ELR (cell line): ENCODE measurements around the gene CDK1.

Experiments used
- DNase-seq: peaks from one replicate; pipeline ENCODE4 v3.0.0-alpha.2; 2015; ENCODE audit warnings: low read depth

The CDK1 gene

DNA sequence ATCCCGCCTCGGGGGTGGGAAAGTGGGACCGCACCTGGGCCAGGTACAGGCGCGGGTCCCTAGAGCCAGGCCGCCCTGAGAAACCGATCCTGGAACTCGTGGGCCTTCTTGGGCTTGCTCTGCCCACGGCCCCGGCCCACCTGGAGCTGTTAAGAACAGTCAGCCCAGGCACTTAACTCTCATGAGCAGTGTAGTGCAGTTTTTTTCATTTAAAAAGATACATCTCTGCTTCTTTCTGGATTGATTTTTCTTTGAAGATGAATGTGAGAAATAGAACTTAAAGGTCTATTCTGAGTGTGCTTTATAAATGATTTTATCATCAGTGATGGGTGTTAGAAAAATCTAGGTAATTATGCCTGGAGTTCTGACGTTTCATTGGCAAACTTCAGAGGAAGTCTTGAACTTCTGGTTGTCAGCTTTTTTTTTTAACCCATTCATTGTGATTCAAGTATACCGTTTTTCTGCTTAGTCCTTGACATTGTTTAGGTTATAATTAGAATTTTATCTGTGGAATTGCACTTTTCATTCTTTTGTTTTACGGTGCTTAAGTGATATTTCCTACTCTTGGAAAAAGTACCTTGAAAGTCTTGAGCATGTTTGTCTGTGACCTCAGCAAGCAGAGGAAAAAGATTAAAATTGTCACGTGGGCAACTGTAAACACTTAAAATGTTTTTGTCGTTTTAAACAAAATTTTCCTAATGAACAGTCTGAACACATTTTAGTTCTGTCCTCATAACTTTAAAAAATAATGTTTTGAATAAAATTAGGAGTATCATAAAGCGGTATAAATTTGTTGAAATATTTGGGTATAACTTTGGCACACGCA, 906 bp downstream of the CDK1 start:
- peak; percentile 28 for DNase-seq

DNA sequence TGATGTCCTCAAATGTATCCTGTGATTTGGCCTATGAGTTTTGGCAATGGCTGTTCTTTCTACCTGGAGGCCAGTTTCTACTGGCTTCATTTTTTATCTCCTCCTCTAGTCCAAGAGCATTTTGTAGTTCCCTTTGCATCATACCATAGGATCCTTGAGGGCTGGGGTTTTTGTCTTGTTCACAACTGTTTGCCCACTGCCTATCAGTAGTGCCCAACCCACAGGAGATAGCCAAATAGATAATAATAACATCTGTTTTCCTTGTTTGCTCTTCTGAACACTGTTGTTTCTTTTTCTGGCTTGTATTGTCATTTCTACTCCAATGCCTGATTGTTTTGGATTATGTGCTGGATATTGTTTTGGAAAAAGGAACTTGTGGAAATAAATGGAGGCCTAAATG, 3.4 kb downstream of the CDK1 start:
- no peak for DNase-seq

DNA sequence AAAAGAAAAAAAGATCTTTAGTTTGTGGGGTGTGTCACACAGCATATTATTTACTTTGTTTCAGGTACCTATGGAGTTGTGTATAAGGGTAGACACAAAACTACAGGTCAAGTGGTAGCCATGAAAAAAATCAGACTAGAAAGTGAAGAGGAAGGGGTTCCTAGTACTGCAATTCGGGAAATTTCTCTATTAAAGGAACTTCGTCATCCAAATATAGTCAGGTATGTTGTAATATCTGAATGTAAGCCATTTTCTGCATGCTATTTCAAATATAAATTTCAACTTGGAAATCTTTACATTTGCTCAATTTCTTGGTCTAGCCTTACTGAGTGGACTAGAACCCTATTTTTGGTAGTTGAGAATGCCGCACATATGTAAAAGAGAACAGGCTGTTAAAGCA, 6.4 kb downstream of the CDK1 start:
- no peak for DNase-seq

DNA sequence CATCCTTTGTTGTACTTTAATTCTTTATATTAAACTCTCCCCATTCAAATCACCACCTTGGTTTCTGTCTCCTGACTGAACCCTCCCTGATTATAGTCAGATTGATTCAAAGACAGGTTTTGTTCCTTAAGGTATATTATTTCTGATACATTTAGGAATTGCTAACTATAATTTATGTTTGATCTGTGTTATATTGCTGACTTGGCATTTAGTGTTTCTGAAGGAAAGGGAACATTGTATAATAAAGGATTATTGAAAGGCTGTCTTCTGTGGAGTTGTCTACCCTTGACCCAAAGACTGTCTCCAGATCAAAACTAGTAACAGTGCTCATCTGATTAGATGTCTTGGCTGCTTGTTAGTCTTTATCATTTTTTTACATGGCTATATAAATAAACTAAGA, 10.3 kb downstream of the CDK1 start:
- no peak for DNase-seq

DNA sequence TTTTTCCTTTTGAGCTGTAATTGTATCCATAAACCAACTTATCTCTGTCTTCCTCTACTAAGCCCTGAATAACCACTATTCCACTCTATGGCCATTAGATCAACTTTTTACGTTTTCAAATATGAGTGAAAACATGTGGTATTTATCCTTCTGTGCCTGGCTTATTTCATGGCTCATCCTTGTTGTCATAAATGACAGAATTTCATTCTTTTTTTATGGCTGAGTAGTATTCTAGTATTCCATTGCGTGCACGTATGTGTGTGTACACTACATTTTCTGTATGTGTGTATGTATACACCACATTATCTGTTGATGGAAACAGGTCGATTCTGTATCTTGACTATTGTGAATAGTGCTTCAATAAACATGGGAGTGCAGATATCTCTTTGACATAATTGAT, 11.1 kb downstream of the CDK1 start:
- DNase-seq: no peak

DNA sequence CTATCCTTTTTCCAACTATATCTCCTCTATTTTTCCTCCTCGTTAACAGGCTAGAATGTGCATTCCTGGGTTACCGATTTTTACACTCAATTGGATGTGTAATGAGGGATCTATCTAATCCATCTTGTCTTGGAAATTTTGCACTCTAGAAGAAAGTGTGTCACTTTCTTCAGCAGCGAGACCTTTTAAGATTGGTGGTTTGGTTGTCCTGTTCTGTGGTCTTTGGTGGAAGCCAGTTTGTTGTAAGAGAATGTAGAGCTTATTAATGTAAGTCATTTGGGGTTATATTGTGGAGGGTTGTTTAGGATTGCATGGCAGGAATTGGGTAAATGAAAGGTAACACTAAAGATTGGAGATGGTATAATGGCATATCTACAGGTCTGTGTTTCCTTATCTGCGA, 16.7 kb downstream of the CDK1 start:
- no peak for DNase-seq

DNA sequence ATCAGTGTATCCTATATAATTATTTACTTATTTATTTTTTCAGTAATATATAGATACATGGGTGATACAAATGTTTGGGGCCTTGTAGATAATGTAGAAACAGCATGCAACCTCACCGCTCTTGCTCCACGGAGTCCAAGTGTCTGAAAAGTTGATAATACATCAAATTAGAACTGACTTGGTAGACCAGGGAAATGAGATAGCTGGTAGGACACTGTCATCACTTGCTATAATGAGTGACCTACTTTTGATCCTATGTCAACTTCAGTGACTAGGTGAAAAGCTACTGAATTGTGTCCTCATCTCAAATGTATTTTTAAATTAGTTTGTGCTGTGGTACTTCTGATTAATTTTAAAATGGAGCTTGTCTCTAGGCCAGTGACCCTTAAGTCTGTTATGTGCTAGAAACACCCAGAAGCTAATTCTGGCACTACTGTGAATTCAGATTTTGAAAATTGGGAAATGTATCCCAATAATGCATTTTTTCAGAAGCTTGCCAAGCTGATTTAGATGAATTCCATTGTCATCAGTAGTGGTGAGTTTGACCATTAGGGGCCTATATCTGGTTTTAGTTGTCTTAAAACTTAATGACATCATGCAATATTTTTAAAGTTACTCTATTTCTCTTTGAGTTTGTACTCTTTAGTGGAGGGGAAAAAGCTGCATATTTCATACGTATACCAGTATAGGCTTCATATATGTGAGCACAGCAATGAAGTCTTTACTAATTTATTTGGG, 17.4 kb downstream of the CDK1 start:
- no peak for DNase-seq

DNA sequence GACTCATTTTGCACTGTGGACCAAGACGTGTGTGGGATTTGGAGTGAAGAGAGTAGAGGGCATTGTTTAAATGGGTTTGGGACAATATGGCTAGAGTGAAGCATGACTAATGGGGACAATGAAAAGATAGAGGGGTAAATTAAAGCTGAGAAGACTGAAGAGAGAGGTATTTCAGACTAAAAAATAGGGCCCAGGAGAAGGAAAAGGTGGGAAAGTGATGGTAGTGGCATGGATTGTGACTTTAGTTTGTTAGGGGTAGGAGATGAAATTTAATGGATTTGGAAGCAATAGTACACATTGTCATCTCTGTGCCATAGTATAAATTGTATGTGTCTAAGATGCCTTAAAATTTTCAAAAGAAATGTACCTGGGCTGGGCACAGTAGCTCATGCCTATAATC, 18.2 kb downstream of the CDK1 start:
- DNase-seq: no peak

DNA sequence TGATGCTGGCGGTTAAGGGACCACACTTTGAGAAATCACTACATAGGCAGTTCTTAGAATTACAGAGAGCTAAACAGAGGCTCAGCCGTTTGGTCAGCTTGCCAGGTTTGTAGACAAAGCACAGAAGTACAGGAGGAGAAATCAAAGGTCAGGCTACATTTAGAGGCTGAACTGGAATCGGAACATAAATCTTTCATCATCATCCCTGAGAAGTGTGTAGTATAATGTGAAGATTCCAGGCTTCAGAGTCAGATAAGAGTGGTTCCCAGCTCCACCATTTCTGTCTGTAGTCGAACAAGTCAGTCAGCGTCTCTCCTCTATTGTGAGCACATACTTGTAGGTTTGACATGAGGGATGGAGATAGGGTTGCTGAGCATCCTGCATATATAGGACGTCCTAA, 18.9 kb downstream of the CDK1 start:
- DNase-seq: no peak

DNA sequence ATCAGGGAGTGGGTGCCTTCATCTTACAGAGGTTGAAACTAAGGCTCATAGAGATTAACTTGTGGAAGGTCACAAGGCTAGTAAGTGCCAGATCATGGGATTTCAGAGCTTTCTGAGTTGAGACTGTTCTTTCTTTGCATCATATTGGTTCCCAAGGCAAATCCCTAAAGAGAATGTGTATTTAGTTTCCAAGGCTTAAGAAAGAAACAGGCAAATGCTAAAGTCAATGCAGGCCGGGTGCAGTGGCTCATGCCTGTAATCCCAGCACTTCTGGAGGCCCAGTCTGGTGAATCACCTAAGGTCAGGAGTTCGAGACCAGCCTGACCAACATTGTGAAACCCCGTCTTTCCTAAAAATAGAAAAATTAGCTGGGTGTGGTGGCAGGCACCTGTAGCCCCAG, 19.8 kb downstream of the CDK1 start:
- peak; percentile 44 for DNase-seq

DNA sequence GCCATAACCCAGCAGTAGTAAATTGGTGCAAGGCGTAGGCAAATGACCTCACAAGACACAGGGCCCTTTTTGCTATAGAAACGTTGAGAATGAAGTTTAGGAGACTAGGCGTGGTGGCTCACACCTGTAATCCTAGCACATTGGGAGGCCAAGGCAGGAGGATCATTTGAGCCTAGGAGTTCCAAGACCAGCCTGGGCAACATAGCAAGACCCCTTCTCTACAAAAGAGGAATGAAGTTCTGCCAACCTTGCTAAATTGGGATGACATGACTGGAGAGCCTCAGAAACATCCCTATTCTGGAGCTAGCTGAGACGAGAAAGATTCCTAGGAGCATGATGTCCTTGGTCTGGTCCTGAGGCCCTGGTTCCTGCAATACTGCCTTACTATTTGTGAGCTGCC, 20.6 kb downstream of the CDK1 start:
- DNase-seq: no peak

DNA sequence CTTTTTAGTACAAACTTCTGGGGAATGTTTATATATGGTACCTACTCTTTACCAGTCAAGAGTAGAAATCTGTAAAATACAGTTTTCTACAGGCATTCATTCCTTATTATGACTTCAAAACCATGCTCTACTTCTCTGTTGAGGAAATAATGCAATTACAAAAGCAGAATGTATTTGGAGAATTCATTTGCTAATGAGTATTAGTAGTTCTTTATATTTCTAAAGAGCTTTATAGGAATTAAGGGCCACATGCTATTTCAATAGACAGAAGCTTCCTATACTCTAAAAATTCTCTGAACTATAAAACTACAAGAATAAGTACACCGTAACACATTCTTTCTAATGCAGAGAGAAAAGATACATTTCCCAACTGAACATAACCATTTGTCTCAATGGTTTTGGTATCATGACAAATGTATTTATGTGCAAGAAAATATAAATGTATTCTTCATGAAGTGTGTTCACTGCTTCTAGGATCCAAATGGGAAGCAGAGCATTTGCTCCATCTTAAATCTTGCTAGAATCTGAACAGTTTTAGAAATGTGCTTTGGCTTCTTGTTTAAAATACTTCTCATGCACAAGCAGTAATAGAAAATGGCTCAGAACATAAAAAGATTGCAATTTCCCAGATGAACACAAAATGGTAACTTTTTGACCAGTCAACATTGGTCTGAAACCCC, 21.8 kb downstream of the CDK1 start:
- DNase-seq: no peak

DNA sequence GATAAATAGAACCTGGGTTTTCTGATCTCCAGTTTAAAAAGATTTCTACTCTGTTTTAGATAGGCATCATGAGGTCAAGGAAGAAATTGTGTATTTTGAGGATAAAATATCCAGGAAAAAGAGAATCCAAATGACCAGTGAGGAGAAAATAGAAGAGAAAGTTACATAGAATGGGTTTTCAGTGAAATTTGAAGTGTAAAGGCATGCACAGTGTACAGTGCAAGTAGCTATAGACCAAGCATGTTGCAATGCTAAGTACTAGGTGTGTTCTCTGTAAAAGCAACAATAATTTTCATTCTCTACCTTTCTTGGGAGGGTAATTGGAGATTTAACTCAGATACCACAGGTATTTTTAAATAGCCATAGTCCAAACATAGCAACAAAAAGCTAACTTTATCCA, 22.6 kb downstream of the CDK1 start:
- DNase-seq: no peak

DNA sequence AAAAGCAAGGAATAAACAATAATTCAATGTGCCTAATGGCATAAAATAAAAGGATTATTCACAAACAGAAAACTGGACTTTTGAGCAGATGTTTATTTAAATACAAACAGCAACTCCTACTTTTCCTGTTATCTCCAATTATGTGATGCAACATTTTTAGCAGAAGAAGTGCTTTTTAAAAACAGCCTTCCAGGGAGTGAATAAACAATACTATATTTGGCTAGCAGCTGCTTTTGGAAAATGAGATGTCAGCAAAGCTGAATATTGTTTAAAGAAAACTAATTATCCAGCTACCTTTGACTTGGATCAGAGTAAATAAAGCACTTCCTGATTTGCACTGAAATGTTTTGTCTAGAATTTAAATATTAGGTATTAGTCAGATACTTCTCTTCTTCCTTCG, 23.2 kb downstream of the CDK1 start:
- no peak for DNase-seq

DNA sequence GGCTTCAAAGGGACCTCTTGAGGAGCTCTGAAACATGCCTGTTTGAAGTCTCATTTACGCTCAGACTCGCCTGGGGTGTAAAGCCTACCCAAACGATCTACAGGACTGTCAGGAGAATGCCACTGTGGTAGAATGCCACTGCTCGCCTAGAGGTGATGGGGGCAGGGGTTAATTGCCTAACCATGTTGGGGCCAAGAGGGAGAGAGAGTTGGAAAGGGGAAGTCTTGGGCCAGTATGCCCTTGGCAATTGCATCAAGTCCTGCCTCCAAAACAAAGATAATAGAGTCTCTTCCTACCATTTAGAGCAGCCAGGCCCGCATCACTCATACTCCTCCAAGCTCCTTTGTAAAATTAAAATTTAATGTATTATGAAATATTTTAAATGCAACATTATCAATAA, 25.2 kb downstream of the CDK1 start:
- DNase-seq: no peak

DNA sequence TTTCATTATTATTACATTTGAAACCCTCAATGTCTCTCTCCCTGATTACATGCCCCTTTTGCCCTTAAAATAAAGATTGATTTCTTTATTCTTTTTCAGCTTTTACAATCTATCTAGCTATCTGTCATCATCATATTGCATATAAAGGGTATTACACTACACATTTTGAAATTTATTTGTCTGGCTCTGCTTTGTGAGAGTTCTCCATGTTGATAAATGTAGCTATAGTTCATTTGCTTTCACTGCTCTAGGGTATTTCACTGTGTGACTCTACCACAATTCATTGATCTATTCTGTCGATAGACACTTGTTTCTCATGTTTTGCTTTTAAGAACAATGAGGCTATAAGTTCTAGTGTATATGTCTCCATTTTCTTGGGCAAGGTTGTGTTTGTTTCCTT, 25.6 kb downstream of the CDK1 start:
- DNase-seq: no peak

DNA sequence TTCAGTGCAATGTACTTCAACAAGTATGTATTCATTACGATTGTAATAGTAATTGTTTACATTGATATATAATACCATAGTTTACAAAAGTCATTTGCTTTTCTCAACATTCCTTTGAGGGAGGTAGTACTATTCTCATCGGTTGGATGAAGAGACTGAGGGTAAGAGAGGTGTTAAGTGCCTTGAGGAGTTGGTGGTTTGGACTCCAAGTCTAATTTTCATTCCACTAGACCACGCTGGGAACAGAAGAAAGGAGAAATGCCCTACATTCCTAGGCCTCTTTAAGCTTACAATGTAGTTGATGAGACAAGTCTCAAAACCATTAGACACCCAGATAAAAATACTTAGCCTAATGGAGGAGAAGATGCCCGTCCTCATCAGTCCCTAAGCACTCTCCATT, 28.6 kb downstream of the CDK1 start:
- DNase-seq: no peak

DNA sequence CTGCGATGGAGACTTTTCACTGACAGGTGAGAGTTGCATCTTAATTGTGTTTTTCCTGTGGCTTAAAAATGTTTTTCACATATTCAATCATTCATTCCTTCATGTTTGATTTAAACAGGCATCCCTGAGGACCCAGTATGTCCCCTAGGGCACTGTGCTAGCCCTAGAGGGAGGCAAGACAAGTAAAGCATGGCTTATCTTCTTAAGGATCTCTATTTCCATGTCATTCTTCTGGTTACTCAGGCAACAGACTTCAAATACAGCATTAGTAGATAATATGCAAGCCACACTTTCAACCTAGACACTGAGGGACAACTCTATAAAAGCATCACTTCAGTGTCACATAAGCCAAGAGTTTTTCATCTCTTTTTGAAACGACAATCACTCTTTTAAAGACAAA, 29.2 kb downstream of the CDK1 start:
- DNase-seq: no peak

DNA sequence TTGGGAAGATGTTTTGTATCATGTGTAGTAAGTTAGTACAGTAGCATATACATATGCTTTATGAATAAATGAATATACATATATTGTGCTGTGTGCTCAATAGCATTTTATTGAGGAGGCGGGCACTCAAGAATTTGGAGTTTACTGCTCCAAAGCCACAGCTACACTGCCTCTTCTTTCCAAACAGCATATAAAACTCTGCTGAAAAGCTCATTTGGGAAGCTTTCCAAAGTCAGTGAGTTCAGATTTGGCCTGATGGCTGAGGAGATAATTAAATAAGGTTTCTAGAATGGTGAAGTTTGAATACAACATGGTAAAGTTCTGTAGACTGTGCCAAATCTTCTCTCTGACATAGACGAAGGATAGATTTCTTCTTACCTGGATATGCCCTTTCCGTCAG, 29.8 kb downstream of the CDK1 start:
- no peak for DNase-seq

DNA sequence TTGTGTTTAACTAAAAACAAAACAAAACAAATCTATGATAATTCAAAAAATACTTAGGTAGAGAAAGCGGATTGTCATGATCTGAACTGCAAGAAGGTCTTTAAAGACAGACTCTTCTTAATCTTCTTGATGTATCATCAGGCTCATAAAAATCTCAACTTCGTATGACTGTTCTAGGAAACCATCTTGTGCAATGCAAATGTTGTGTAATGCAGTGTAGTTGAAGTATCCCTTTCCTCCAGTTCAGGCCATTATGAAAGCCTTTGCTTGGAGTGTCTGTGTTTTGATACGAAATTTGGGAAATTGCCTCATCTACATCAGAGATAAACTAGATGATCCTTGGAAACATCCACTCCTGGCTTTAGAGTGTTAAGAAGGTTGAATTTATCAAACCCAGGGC, 30.9 kb downstream of the CDK1 start:
- DNase-seq: peak; percentile 32

DNA sequence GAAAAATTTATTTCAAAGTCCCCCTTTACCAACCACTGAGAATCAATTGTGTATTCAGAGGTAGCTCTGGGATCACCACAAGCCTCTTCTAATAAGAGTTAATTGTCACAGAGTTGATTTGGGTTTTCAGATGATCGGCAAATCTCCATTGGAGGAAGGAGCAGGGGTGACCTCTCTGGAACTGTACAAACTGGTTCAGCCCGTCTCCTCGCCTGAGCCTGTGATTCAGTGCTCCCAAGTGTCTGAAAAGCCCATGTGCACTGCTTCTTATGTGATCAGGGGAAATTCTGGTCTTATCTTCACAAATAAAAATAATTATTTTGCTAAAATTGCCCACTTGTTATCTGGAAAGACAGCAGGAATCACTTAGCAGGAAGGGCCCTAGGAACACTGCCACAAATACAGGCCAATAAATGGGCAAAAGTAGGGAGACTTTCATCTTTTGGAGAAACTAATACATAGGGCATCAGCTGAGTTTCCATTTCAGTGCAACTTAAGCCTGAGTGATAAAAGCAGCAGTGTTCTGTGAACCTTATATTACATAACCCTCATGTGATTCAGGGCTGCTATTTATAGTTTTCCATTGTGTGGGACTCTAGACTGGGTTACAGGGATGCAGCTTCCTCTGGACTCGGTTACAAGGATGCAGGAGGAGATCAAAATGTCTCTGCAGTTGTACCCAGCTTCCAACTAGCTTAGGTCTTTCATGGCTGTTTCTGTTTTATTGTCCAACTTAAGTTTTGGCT, 32.3 kb downstream of the CDK1 start:
- DNase-seq: no peak

DNA sequence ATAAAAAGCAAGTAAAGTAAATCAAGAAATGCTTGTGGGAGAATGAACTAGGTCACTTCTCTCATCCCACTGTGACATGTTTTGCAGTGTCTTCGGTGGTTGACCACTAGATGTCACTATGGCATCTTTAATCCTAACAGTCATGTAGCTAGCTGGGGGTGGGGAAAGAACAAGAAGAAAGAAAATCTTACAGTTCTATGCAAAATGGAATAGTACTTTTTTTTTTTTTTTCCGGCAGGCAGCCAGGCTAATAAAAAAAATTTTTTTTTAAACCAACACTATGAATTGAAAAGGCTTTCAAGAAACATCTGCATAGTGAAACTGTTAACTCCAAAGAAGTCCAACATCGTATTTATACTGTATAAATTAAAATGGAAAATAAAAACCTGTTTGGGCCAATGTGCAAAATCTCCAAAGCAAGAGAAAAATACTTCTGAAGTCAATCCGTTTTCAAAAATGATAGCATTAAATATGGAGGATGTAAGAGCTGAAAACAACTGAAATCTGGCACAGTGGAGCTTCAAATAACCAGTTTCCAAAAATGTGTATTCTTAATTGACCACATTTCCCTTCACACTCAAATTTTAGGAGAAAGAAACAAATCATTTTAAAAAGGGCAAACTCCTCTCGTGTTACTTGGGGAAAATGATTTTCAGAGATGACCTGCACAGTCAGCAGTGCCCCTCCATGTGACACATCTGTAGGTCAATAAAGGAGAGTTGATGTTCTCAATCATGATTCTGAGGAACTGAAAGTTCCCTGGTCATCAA, 38.5 kb downstream of the CDK1 start:
- peak; percentile 82 for DNase-seq
